NCI-H2029 (cell line): ENCODE measurements around the gene ISG20.

Experiments used
- DNase-seq: peaks from one replicate; lab custom pipeline; 2025; lab: John Stamatoyannopoulos, UW

The ISG20 gene

GRCh38 chr15:88654430-88655102 lies 15.8 kb downstream of the ISG20 start:
- DNase-seq, result no peak

DNA sequence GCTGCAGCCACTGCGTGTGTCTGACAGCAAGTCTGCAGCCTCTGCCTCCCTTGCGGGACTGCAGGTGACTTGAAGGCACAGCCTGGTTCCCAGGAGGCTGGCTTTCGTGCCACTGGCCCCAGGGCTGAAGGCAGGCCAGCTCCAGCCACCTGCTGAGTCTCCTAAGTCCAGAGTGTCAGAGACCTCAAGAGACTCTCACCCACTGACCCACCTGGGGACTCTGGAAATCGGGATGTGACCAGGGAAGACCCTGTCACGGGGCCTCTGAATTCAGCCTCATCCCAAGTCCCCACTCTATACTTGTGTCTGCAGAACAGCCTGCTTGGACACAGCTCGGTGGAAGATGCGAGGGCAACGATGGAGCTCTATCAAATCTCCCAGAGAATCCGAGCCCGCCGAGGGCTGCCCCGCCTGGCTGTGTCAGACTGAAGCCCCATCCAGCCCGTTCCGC lies 16.3 kb downstream of the ISG20 start:
- no peak for DNase-seq

DNA sequence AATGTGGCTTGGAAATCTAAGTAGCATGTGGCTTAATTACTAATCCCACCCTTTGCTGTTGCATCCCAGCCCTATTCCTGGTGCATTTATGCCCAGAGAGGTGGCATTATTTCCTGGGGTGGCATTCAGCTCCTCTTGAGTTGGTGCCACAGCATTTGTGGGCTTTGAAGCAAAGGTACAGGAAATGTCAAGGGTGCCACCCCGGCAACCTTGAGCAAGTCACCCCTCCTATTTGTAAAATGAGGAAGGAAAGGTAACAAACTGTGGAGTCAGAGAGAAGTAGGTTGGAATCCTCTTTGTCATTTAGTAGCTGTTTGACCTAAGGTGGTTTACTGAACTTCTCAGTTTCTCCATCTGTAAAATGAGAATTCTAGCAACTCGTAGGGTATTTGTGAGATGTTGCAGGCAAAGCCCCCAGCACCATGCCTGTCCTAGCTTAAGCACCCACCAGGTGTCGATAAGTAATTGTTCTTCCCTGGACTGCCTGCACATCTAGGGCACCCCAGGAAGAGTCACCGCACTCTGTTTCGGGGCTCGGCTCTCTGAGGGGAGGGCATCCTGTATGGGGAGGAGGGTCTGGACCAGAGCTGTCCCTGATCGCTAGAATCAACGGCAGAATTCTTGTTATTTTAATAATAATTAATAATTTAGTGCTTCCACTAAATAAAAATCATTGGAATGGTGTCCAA lies 17.1 kb downstream of the ISG20 start:
- no peak for DNase-seq

GRCh38 chr15:88656760-88657221 lies 18.0 kb downstream of the ISG20 start:
- DNase-seq, result no peak

DNA sequence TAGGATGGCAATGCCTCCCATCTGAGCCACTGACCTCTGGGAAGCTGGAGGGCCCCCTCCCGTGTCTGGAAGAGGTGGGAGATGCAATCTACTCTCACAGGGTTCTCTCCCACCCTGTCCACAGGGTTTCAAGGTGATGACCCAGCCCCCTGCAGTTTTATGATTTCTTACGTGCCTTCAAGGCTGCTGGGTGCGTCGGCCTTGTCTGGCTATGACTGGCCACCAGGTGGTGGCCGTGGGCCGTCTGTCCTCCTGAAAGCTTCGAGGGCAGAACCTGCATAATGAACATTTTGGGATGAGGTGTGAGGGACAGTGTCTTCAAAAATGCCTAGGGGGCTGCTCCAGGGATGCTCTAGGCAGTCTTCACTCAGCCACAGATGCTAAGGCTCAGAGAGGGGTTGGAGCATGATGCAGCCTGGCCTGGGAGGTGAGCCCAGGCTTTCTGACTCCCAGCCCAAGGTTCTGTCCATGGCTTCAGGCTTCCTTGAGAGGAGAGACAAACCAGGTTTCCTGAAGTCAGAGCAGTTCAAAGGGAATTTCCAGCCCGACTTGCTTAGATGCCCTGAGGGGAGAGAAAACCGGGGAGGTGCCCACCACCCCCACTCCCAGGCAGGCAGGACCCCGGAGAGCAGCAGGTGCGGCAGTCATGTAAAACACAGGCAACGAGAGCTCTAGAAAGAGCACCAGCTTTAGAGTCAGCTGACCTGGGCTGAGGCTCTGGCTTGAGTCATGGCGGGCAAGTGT lies 18.7 kb downstream of the ISG20 start:
- no peak for DNase-seq

GRCh38 chr15:88658070-88658965 lies 19.5 kb downstream of the ISG20 start:
- DNase-seq, result no peak

- DNase-seq, result no peak
These were observed 20.4 kb downstream of the ISG20 start for GRCh38 chr15:88658972-88659931.

DNA sequence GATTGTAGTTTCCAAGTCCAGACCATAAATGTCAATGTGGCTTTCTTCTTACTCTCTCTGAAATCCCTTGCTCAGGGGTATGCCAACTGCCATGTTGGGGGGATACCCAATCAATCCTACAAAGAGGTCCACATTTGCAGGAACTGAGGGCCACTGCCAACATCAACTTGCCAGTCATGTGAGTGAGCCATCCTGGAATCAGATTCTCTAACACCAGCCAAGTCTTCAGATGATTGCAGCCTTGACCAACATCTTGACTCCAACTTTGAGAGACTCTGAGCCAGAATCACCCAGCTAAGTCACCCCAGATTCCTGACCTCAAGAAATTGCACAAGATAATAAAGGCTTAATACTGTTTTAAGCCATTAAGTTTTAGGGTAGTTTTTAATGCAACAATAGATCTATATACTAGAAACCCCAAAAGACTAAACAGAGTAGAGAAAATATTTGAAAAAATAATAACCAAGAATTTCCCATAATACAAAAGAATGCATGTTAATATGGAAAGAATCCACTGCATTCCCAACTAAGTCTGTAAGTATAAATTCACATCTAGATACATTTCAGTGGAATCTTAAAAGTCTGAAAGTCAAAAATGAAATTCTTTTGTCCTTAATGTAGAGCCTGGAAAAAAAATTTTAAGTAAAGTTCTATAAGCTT lies 22.4 kb downstream of the ISG20 start:
- DNase-seq, result no peak

GRCh38 chr15:88661761-88662556 lies 23.1 kb downstream of the ISG20 start:
- DNase-seq, result no peak

DNA sequence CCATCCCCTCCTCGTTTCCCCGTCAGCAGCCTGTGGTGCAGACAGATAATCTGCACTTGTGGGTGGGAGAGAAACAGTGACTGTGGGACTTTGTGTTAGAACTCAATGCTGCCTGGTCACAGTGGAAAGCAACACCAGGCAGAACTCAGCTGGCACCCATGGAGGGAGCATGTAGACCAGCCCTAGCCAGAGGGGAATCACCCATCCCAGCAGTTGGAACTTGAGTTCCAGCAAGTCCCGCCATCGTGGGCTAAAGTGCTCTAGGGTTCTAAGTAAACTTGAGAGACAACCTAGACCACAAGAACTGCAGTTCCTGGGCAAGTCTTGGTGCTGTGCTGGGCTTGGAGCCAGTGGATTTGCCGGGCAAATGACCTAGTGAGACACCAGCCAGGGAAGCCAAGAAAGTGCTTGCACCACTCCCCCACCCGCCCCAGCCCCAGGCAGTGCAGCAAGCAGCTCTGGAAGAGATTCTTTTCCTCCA lies 24.4 kb downstream of the ISG20 start:
- no peak for DNase-seq

DNA sequence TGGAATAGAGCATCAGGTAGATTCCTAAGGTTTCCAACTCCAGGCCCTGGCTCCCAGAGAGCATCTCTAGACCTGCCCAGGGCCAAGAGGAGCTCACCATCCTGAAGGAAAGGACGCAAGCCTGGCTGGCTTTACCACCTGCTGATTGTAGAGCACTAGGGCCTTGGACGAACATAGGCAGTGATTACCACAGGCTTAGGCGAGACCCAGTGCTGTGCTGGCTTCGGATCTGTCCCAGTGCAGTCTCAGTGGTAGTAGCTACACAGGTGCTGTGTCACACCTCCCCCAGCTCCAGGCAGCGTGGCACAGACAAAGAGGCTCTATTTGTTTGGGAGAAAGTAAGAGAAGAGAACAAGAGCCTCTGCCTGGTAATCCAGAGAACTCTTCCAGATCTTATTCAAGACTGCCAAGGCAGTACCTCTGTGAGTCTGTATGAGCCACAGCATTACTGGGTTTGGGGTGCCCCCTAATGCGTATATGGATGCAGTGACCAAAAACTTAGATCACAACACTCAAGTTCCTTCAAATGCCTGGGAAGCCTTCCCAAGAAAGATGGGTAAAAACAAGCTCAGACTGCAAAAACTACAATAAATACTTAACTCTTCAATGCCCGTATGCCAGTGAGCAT lies 25.4 kb downstream of the ISG20 start:
- no peak for DNase-seq

GRCh38 chr15:88674661-88675060 lies 35.8 kb downstream of the ISG20 start:
- no peak for DNase-seq

GRCh38 chr15:88678755-88679154 lies 39.9 kb downstream of the ISG20 start:
- DNase-seq, result no peak

- no peak for DNase-seq
These were observed 41.6 kb downstream of the ISG20 start for GRCh38 chr15:88680241-88681001.

- no peak for DNase-seq
These were observed 42.9 kb downstream of the ISG20 start for GRCh38 chr15:88681610-88682221.

GRCh38 chr15:88684345-88684744 lies 45.5 kb downstream of the ISG20 start:
- no peak for DNase-seq

- DNase-seq, result no peak
These were observed 47.4 kb downstream of the ISG20 start for GRCh38 chr15:88686166-88686565.
